Trophoblast cell (in vitro differentiated cells and primary cell): ENCODE data around the gene COCH.

Experiments
- DNase-seq, 2 donors: peaks; one replicate each; pipeline ENCODE4 v3.0.0-alpha.2; 2016
- H2AFZ ChIP-seq: 2 replicates; pipeline ENCODE4 v1.6.1; 2013; ENCODE audit warnings: low read length, moderate library complexity, mild to moderate bottlenecking; ENCODE audit not compliant: insufficient read depth, poor library complexity
- H2AK5ac ChIP-seq: 2 replicates; pipeline ENCODE4 v1.6.1; 2013; ENCODE audit warnings: mild to moderate bottlenecking, low read length
- H2BK120ac ChIP-seq: 2 replicates; pipeline ENCODE4 v1.6.1; 2013; ENCODE audit warnings: low read length, mild to moderate bottlenecking, moderate library complexity; ENCODE audit not compliant: insufficient read depth, poor library complexity
- H2BK12ac ChIP-seq: 2 replicates; pipeline ENCODE4 v1.6.1; 2013; ENCODE audit warnings: mild to moderate bottlenecking, low read length, moderate library complexity
- H2BK5ac ChIP-seq: 2 replicates; pipeline ENCODE4 v1.6.1; 2013; ENCODE audit warnings: low read length, low read depth, moderate library complexity, mild to moderate bottlenecking; ENCODE audit not compliant: poor library complexity
- H3K14ac ChIP-seq: 2 replicates; pipeline ENCODE4 v1.6.1; 2013; ENCODE audit warnings: mild to moderate bottlenecking, low read length
- H3K18ac ChIP-seq: 2 replicates; pipeline ENCODE4 v1.6.1; 2013; ENCODE audit warnings: mild to moderate bottlenecking, low read length
- H3K23ac ChIP-seq: 2 replicates; pipeline ENCODE4 v1.6.1; 2013; ENCODE audit warnings: low read length
- H3K27ac ChIP-seq: 2 replicates; pipeline ENCODE4 v1.5.1; 2013; ENCODE audit warnings: low read depth, mild to moderate bottlenecking, inconsistent platforms, low read length, moderate library complexity
- H3K27me3 ChIP-seq: 2 replicates; pipeline ENCODE4 v1.6.1; 2013; ENCODE audit warnings: inconsistent platforms, mild to moderate bottlenecking, low read length, moderate library complexity; ENCODE audit not compliant: insufficient read depth
- H3K36me3 ChIP-seq, 2 experiments: 1 replicate in 1 of 2; 2 replicates in 1 of 2; pipeline ENCODE4 v1.6.1; 2013; ENCODE audit warnings: low read length in 2 of 2, mild to moderate bottlenecking in 2 of 2, moderate library complexity in 1 of 2; ENCODE audit not compliant: insufficient read depth in 2 of 2, control insufficient read depth in 1 of 2
- H3K4ac ChIP-seq: 2 replicates; pipeline ENCODE4 v1.6.1; 2013; ENCODE audit warnings: low read depth, mild to moderate bottlenecking, low read length, moderate library complexity
- H3K4me1 ChIP-seq, 2 experiments: 1 replicate in 1 of 2; 2 replicates in 1 of 2; pipeline ENCODE4 v1.6.1; 2013; ENCODE audit warnings: low read length in 2 of 2, mild to moderate bottlenecking in 2 of 2, moderate library complexity in 1 of 2; ENCODE audit not compliant: insufficient read depth in 2 of 2, control insufficient read depth in 1 of 2
- H3K4me2 ChIP-seq: 2 replicates; pipeline ENCODE4 v1.6.1; 2013; ENCODE audit warnings: inconsistent platforms, mild to moderate bottlenecking, low read length, moderate library complexity
- H3K4me3 ChIP-seq: 2 replicates; pipeline ENCODE4 v1.5.1; 2013; ENCODE audit warnings: mild to moderate bottlenecking, low read depth, low read length, inconsistent platforms
- H3K79me1 ChIP-seq: one replicate; pipeline ENCODE4 v1.6.1; 2013; ENCODE audit warnings: low read length
- H3K79me2 ChIP-seq: 2 replicates; pipeline ENCODE4 v1.6.1; 2013; ENCODE audit warnings: low read length, mild to moderate bottlenecking; ENCODE audit not compliant: control insufficient read depth, insufficient read depth, poor library complexity
- H3K9ac ChIP-seq: 2 replicates; pipeline ENCODE4 v1.6.1; 2013; ENCODE audit warnings: mild to moderate bottlenecking, low read length
- H3K9me3 ChIP-seq: 2 replicates; pipeline ENCODE4 v1.6.1; 2013; ENCODE audit warnings: low read depth, mild to moderate bottlenecking, control low read depth, inconsistent platforms, low read length; ENCODE audit not compliant: insufficient read depth
- H4K12ac ChIP-seq: 2 replicates; pipeline ENCODE4 v1.6.1; 2013; ENCODE audit warnings: low read depth, mild to moderate bottlenecking, low read length, moderate library complexity
- H4K8ac ChIP-seq: 2 replicates; pipeline ENCODE4 v1.6.1; 2013; ENCODE audit warnings: low read depth, mild to moderate bottlenecking, low read length, moderate library complexity
- H4K91ac ChIP-seq: one replicate; pipeline ENCODE4 v1.6.1; 2013; ENCODE audit warnings: low read depth, mild to moderate bottlenecking, low read length, moderate library complexity
- WGBS: extraction: QIAGEN DNeasy Blood & Tissue Kit; methylation state at CpG from one replicate; pipeline ENCODE4 v1.1.7; 2013; ENCODE audit warnings: missing lambda C conversion rate; ENCODE audit not compliant: insufficient read length, insufficient coverage; ENCODE audit errors: extremely low coverage; 5-methylcytosine and 5-hydroxymethylcytosine counted together

The COCH gene

DNA sequence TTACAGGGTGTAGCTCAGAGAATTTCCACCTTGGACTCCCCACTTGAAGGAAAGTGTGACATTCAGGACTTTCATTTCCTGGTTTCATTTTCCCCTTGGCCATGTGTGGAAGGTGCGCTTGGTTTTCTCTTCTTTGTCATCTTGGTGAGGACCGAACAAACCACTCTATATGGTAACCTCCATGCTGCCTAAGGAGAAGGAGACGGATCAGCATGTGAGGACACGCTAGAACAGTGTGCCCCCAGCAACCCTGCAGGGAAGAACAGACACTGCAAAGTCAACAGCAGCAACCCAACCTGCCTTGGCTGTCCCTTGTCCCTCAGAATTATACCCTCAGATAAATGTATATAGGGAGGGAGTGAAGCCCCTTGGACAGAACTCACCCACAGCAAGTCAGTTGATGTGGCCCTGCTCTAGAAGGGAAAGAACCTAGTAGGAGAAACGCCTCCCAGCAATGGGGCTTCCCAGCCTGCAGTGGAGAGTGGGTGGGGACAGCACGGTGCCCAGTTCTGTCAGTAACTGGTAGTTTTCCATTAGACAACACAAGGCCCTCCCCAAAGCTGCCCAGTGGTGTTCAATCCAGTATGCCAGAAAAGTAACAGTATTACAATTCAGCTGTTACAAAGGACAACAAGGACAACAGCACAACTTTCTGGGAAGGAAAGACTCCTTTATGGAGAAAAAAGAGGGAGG, 18.9 kb upstream of the COCH start:
- no peak overlapping the region for H2AK5ac ChIP-seq
- no CpG with 5 or more reads among the region's 6 CpGs for WGBS

DNA sequence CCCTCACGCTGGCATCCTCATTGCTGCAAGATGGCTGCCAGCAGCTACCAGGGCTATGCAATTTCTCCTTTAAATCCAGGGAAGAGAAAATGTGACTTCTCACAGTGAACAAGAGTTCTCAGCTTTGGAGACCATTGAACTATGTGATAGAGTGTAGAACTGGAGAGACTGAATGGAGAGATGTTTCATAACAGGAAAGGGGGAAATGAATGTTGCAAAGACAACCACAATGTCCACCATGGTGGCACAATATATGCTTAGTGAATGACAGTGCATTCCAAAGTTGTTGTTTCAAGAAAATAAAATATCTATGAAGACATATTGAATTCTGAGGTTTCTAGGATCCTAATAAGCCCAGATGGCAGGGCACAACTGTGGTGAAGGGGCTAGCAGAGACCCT, 13.2 kb upstream of the COCH start:
- Histone ChIP-seq H4K12ac (no peak overlapping the region), H3K9ac (no peak overlapping the region), H2BK5ac (no peak overlapping the region), H4K8ac (no peak overlapping the region), H3K9me3 (no peaks in the 10 kb centered on the region), H2AFZ (no peak overlapping the region), H3K27me3 (no peaks in the 10 kb centered on the region), H3K79me2 (no peaks in the 10 kb centered on the region), H2BK12ac (no peak overlapping the region), H3K18ac (no peak overlapping the region), H2AK5ac (no peak overlapping the region), H3K27ac (no peak overlapping the region), H3K23ac (no peak overlapping the region), H3K4me1 (no peaks in the 10 kb centered on the region), H3K4me3 (no peak overlapping the region), H3K36me3 (no peaks in the 10 kb centered on the region), H4K91ac (no peak overlapping the region), H3K4me2 (no peak overlapping the region), H3K79me1 (no peaks in the 10 kb centered on the region), H2BK120ac (no peak overlapping the region), H3K14ac (no peak overlapping the region), H3K4ac (no peak overlapping the region)
- no peak for DNase-seq
- no CpG with 5 or more reads among the region's 1 CpG for WGBS

More for the DNA sequence above, 18.9 kb upstream of the COCH start:
- Histone ChIP-seq H3K36me3 (no peaks in the 10 kb centered on the region), H3K9me3 (no peaks in the 10 kb centered on the region), H3K79me1 (no peaks in the 10 kb centered on the region), H3K4me1 (no peaks in the 10 kb centered on the region), H4K91ac (no peak overlapping the region), H3K23ac (no peak overlapping the region), H3K4ac (no peak overlapping the region), H3K27me3 (no peaks in the 10 kb centered on the region), H3K4me2 (no peak overlapping the region), H3K4me3 (no peak overlapping the region), H4K8ac (no peak overlapping the region), H2AFZ (no peak overlapping the region), H2BK120ac (no peak overlapping the region), H3K27ac (no peak overlapping the region), H3K18ac (no peak overlapping the region), H4K12ac (no peak overlapping the region), H3K9ac (no peak overlapping the region), H2BK5ac (no peak overlapping the region), H2BK12ac (no peak overlapping the region), H3K14ac (no peak overlapping the region), H3K79me2 (no peaks in the 10 kb centered on the region)
- no peak for DNase-seq

DNA sequence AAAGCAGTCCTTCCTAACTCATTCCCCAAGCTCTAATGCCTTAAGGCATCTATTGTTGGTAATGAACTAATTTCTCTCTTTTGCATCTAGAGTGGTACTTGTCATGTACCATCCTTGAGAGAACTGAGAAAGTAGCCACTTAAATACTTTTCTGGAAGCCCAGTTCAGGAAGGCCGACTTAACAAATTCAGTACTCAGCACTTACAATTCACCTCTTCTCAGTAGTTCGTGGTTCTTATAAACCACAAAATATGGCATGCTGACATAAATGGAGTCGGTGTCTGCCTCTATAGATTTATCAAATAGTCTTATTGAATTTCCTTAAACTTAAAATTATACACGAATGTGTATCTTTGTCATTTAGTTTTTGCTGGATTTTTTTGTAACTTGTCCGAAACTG, 9.4 kb upstream of the COCH start:
- H3K79me2 ChIP-seq = no peaks in the 10 kb centered on the region
- H4K12ac ChIP-seq = no peak overlapping the region
- no CpG with 5 or more reads among the region's 5 CpGs for WGBS
- H2BK12ac ChIP-seq = no peak overlapping the region
- no peaks in the 10 kb centered on the region for H3K9me3 ChIP-seq
- H3K79me1 ChIP-seq = no peaks in the 10 kb centered on the region
- no peak overlapping the region for H3K4me3 ChIP-seq
- H2AK5ac ChIP-seq = no peak overlapping the region
- H3K27ac ChIP-seq = no peak overlapping the region
- H3K14ac ChIP-seq = no peak overlapping the region
- H2BK5ac ChIP-seq = no peak overlapping the region
- H2BK120ac ChIP-seq = no peak overlapping the region
- no peak overlapping the region for H3K18ac ChIP-seq
- no peak overlapping the region for H3K4me2 ChIP-seq
- H3K36me3 ChIP-seq = no peaks in the 10 kb centered on the region
- no peak overlapping the region for H3K9ac ChIP-seq
- H4K8ac ChIP-seq = no peak overlapping the region
- H3K27me3 ChIP-seq = no peaks in the 10 kb centered on the region
- no peaks in the 10 kb centered on the region for H3K4me1 ChIP-seq
- DNase-seq = no peak
- no peak overlapping the region for H2AFZ ChIP-seq
- H3K4ac ChIP-seq = no peak overlapping the region
- no peak overlapping the region for H4K91ac ChIP-seq
- H3K23ac ChIP-seq = no peak overlapping the region

DNA sequence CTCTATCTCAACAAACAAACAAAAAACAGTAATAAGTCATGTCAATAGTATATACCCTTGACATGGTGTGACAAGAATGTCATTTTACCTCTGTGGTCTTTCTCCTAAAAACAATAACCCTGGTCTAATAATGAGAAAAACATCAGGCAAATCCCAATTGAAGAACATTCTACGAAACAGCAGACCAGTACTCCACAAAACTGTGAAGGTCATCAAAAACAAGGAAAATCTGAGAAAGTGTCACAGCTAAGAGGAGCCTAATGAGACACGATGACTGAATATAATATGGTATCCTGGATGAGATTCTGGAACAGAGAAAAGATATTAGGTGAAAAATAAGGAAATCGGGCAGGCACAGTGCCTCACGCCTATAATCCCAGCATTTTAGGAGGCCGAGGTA, 5.6 kb upstream of the COCH start:
- H2BK120ac ChIP-seq = no peak overlapping the region
- no peaks in the 10 kb centered on the region for H3K9me3 ChIP-seq
- no peaks in the 10 kb centered on the region for H3K79me1 ChIP-seq
- H4K8ac ChIP-seq = no peak overlapping the region
- no peak overlapping the region for H3K18ac ChIP-seq
- no peak overlapping the region for H3K9ac ChIP-seq
- H2AK5ac ChIP-seq = no peak overlapping the region
- no peak overlapping the region for H3K27ac ChIP-seq
- no peak overlapping the region for H3K4ac ChIP-seq
- H2BK12ac ChIP-seq = no peak overlapping the region
- no peak overlapping the region for H3K4me3 ChIP-seq
- H2BK5ac ChIP-seq = no peak overlapping the region
- WGBS = no CpG with 5 or more reads among the region's 5 CpGs
- peaks cover 6% of the 10 kb centered on the region for H3K27me3 ChIP-seq
- no peaks in the 10 kb centered on the region for H3K79me2 ChIP-seq
- H3K23ac ChIP-seq = no peak overlapping the region
- no peak overlapping the region for H3K14ac ChIP-seq
- no peak overlapping the region for H2AFZ ChIP-seq
- H4K91ac ChIP-seq = no peak overlapping the region
- H4K12ac ChIP-seq = no peak overlapping the region
- H3K4me2 ChIP-seq = no peak overlapping the region
- H3K4me1 ChIP-seq = no peaks in the 10 kb centered on the region
- no peak for DNase-seq
- no peaks in the 10 kb centered on the region for H3K36me3 ChIP-seq
